Measurements from ENCODE around the gene VIL1. TPM values are rescaled to one million over a fixed set of nuclear protein-coding genes. Genes with fewer than 3 reads are reported as not detected.

VIL1 gene
- total and polyA plus RNA-seq, 2 of the 13 experiments (the other 11 are each of a cell fraction or from before 2014, with no cell fraction given), result 287 to 301 TPM

DNA sequence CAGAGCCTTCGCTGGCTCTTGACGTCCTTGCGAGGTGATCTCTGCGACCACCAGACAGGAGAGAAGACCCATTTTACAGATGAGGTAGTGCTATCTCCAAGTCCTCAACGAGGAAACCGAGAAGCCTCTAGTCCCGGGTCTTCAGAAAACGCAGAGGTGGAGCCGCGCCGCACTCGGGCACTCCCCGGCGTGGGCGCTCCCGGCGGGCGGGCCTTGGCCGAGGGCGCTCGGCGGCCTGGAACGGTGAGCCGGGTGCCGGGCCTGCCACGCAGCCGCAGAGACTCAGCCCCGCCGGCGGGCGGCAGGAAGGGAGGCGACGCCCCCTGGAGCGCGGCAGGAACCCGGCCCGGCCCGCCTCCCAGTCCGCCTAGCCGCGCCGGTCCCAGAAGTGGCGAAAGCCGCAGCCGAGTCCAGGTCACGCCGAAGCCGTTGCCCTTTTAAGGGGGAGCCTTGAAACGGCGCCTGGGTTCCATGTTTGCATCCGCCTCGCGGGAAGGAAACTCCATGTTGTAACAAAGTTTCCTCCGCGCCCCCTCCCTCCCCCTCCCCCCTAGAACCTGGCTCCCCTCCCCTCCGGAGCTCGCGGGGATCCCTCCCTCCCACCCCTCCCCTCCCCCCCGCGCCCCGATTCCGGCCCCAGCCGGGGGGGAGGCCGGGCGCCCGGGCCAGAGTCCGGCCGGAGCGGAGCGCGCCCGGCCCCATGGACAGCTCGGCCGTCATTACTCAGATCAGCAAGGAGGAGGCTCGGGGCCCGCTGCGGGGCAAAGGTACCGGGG lies 19.3 kb upstream of the VIL1 start, which contains the start of gene CTDSP1 (continued):
- TF ChIP-seq, protein P1, sequence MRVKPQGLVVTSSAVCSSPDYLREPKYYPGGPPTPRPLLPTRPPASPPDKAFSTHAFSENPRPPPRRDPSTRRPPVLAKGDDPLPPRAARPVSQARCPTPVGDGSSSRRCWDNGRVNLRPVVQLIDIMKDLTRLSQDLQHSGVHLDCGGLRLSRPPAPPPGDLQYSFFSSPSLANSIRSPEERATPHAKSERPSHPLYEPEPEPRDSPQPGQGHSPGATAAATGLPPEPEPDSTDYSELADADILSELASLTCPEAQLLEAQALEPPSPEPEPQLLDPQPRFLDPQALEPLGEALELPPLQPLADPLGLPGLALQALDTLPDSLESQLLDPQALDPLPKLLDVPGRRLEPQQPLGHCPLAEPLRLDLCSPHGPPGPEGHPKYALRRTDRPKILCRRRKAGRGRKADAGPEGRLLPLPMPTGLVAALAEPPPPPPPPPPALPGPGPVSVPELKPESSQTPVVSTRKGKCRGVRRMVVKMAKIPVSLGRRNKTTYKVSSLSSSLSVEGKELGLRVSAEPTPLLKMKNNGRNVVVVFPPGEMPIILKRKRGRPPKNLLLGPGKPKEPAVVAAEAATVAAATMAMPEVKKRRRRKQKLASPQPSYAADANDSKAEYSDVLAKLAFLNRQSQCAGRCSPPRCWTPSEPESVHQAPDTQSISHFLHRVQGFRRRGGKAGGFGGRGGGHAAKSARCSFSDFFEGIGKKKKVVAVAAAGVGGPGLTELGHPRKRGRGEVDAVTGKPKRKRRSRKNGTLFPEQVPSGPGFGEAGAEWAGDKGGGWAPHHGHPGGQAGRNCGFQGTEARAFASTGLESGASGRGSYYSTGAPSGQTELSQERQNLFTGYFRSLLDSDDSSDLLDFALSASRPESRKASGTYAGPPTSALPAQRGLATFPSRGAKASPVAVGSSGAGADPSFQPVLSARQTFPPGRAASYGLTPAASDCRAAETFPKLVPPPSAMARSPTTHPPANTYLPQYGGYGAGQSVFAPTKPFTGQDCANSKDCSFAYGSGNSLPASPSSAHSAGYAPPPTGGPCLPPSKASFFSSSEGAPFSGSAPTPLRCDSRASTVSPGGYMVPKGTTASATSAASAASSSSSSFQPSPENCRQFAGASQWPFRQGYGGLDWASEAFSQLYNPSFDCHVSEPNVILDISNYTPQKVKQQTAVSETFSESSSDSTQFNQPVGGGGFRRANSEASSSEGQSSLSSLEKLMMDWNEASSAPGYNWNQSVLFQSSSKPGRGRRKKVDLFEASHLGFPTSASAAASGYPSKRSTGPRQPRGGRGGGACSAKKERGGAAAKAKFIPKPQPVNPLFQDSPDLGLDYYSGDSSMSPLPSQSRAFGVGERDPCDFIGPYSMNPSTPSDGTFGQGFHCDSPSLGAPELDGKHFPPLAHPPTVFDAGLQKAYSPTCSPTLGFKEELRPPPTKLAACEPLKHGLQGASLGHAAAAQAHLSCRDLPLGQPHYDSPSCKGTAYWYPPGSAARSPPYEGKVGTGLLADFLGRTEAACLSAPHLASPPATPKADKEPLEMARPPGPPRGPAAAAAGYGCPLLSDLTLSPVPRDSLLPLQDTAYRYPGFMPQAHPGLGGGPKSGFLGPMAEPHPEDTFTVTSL (CRISPR knock-in tag; IDR thresholded peaks at IDR 0.05; ENCODE audit: borderline replicate concordance), result no peak
- TF ChIP-seq ZFP36L1 (CRISPR knock-in tag; IDR thresholded peaks at IDR 0.05), result peak; percentile 78; the same call in 1 of the 2 replicates
- no peak for TF ChIP-seq NONO (IDR thresholded peaks at IDR 0.05)
- peak; percentile 44; the same call in 1 of the 2 replicates for TF ChIP-seq NONO (CRISPR knock-in tag; conservative IDR thresholded peaks at IDR 0.05)
- TF ChIP-seq NCOA1 (CRISPR knock-in tag; IDR thresholded peaks at IDR 0.05), result no peak
- no peak for TF ChIP-seq FIP1L1 (IDR thresholded peaks at IDR 0.05; ENCODE audit: borderline replicate concordance, insufficient read depth, low read depth, low read length)
- TF ChIP-seq, protein P2, sequence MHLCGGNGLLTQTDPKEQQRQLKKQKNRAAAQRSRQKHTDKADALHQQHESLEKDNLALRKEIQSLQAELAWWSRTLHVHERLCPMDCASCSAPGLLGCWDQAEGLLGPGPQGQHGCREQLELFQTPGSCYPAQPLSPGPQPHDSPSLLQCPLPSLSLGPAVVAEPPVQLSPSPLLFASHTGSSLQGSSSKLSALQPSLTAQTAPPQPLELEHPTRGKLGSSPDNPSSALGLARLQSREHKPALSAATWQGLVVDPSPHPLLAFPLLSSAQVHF (CRISPR knock-in tag; IDR thresholded peaks at IDR 0.05), result no peak
- peak; percentile 85; the same call in 1 of the 2 replicates for TF ChIP-seq ZNF790 (CRISPR knock-in tag; IDR thresholded peaks at IDR 0.05; ENCODE audit: borderline replicate concordance)
- TF ChIP-seq MAFF (IDR thresholded peaks at IDR 0.05; ENCODE audit: low read depth, low read length), result no peak
- TF ChIP-seq ZBTB3 (CRISPR knock-in tag; IDR thresholded peaks at IDR 0.05; ENCODE audit: borderline replicate concordance, low read depth), result no peak
- TF ChIP-seq FOXM1 (CRISPR knock-in tag; IDR thresholded peaks at IDR 0.05), result no peak
- no peak for TF ChIP-seq ZNF569 (CRISPR knock-in tag; IDR thresholded peaks at IDR 0.05; ENCODE audit: borderline replicate concordance)
- no peak; the same call in 1 of the 2 replicates for TF ChIP-seq KLF15 (CRISPR knock-in tag; IDR thresholded peaks at IDR 0.05; ENCODE audit: borderline replicate concordance)
- no peak for TF ChIP-seq PHF8 (CRISPR knock-in tag; IDR thresholded peaks at IDR 0.05)
- TF ChIP-seq, protein P3, sequence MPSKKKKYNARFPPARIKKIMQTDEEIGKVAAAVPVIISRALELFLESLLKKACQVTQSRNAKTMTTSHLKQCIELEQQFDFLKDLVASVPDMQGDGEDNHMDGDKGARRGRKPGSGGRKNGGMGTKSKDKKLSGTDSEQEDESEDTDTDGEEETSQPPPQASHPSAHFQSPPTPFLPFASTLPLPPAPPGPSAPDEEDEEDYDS (CRISPR knock-in tag; IDR thresholded peaks at IDR 0.05), result peak; percentile 87
- TF ChIP-seq, protein P4, sequence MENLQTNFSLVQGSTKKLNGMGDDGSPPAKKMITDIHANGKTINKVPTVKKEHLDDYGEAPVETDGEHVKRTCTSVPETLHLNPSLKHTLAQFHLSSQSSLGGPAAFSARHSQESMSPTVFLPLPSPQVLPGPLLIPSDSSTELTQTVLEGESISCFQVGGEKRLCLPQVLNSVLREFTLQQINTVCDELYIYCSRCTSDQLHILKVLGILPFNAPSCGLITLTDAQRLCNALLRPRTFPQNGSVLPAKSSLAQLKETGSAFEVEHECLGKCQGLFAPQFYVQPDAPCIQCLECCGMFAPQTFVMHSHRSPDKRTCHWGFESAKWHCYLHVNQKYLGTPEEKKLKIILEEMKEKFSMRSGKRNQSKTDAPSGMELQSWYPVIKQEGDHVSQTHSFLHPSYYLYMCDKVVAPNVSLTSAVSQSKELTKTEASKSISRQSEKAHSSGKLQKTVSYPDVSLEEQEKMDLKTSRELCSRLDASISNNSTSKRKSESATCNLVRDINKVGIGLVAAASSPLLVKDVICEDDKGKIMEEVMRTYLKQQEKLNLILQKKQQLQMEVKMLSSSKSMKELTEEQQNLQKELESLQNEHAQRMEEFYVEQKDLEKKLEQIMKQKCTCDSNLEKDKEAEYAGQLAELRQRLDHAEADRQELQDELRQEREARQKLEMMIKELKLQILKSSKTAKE (CRISPR knock-in tag; IDR thresholded peaks at IDR 0.05; ENCODE audit: borderline replicate concordance), result peak; percentile 35; the same call in 1 of the 2 replicates
- peak; percentile 90 for TF ChIP-seq MED1 (CRISPR knock-in tag; IDR thresholded peaks at IDR 0.05)
- no peak; the same call in 1 of the 2 replicates for TF ChIP-seq ZNF205 (CRISPR knock-in tag; IDR thresholded peaks at IDR 0.05)
- TF ChIP-seq, protein P5, sequence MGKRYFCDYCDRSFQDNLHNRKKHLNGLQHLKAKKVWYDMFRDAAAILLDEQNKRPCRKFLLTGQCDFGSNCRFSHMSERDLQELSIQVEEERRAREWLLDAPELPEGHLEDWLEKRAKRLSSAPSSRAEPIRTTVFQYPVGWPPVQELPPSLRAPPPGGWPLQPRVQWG (CRISPR knock-in tag; IDR thresholded peaks at IDR 0.05; ENCODE audit: borderline replicate concordance, low read depth), result 0 out of 2 replicates have a peak, but pooled peaks have one; percentile 11
- TF ChIP-seq SMARCC2 (IDR thresholded peaks at IDR 0.05), result no peak

Measured in HepG2 (cell line).